ENCODE results near the gene ADGRV1.

Gene ADGRV1

GRCh38 chr5:91133183-91133582, 574.6 kb downstream of the ADGRV1 start:
- TF ChIP-seq TAF1 (IDR thresholded peaks at IDR 0.05; ENCODE audit: borderline replicate concordance, insufficient read depth, low read length), result no peak
- TF ChIP-seq POLR2AphosphoS5 (IDR thresholded peaks at IDR 0.05; ENCODE audit: low read depth, low read length), result no peak
- no peak for TF ChIP-seq FOXP2 (optimal IDR thresholded peaks at IDR 0.05; ENCODE audit: borderline replicate concordance, extremely low read depth, extremely low read length, insufficient read depth)
- no peak for TF ChIP-seq REST (IDR thresholded peaks at IDR 0.05; ENCODE audit: insufficient read depth in 1 of 2, low read depth in 2 of 2, low read length in 2 of 2)
- TF ChIP-seq SIN3A (IDR thresholded peaks at IDR 0.05; ENCODE audit: borderline replicate concordance, insufficient read depth, low read length), result no peak

GRCh38 chr5:91135475-91136248, 577.1 kb downstream of the ADGRV1 start:
- no peak for TF ChIP-seq SIN3A (IDR thresholded peaks at IDR 0.05; ENCODE audit: borderline replicate concordance, insufficient read depth, low read length)
- TF ChIP-seq FOXP2 (optimal IDR thresholded peaks at IDR 0.05; ENCODE audit: borderline replicate concordance, extremely low read depth, extremely low read length, insufficient read depth), result no peak
- no peak for TF ChIP-seq POLR2AphosphoS5 (IDR thresholded peaks at IDR 0.05; ENCODE audit: low read depth, low read length)
- TF ChIP-seq TAF1 (IDR thresholded peaks at IDR 0.05; ENCODE audit: borderline replicate concordance, insufficient read depth, low read length), result no peak
- TF ChIP-seq REST (IDR thresholded peaks at IDR 0.05; ENCODE audit: insufficient read depth in 1 of 2, low read depth in 2 of 2, low read length in 2 of 2), result no peak

- TF ChIP-seq POLR2AphosphoS5 (IDR thresholded peaks at IDR 0.05; ENCODE audit: low read depth, low read length) (no peak), FOXP2 (optimal IDR thresholded peaks at IDR 0.05; ENCODE audit: borderline replicate concordance, extremely low read depth, extremely low read length, insufficient read depth) (no peak), TAF1 (IDR thresholded peaks at IDR 0.05; ENCODE audit: borderline replicate concordance, insufficient read depth, low read length) (no peak), REST (IDR thresholded peaks at IDR 0.05; ENCODE audit: insufficient read depth in 1 of 2, low read depth in 2 of 2, low read length in 2 of 2) (no peak), SIN3A (IDR thresholded peaks at IDR 0.05; ENCODE audit: borderline replicate concordance, insufficient read depth, low read length) (no peak)
Measured at GRCh38 chr5:91136271-91136670, 577.7 kb downstream of the ADGRV1 start.

- TF ChIP-seq TAF1 (IDR thresholded peaks at IDR 0.05; ENCODE audit: borderline replicate concordance, insufficient read depth, low read length) (no peak), FOXP2 (optimal IDR thresholded peaks at IDR 0.05; ENCODE audit: borderline replicate concordance, extremely low read depth, extremely low read length, insufficient read depth) (no peak), REST (IDR thresholded peaks at IDR 0.05; ENCODE audit: insufficient read depth in 1 of 2, low read depth in 2 of 2, low read length in 2 of 2) (no peak), SIN3A (IDR thresholded peaks at IDR 0.05; ENCODE audit: borderline replicate concordance, insufficient read depth, low read length) (no peak), POLR2AphosphoS5 (IDR thresholded peaks at IDR 0.05; ENCODE audit: low read depth, low read length) (no peak)
Measured at GRCh38 chr5:91137647-91138046, 579.0 kb downstream of the ADGRV1 start.

Measured in PFSK-1 (cell line).